Measurements from ENCODE around the gene TMEM86B. TPM values are rescaled to one million over a fixed set of nuclear protein-coding genes. Genes with fewer than 3 reads are reported as not detected.
"Not testable (repeated sequence)": the region's sequence is repeated elsewhere in the genome, so short reads cannot be mapped to it uniquely, and the experiment has no call there.

The TMEM86B gene
- total RNA-seq, 1 donor from 2014 or later: 2.9 TPM

GRCh38 chr19:55209693-55210472, 18.7 kb downstream of the TMEM86B start:
- no peaks in the 10 kb centered on the region for H3K36me3 ChIP-seq
- intact Hi-C loops (cut with DNase I): no loop called here
- peaks cover 9% of the 10 kb centered on the region for H3K4me1 ChIP-seq
- H3K27me3 ChIP-seq: no peaks in the 10 kb centered on the region
- H3K27ac ChIP-seq: no peak overlapping the region
- DNase-seq (ENCODE audit: extremely low spot score in 2 of 2): no peak
- no peaks in the 10 kb centered on the region for H3K9me3 ChIP-seq
- no peak for TF ChIP-seq POLR2AphosphoS5 (IDR thresholded peaks at IDR 0.05; ENCODE audit: insufficient read depth in 1 of 2, low read depth in 1 of 2)
- TF ChIP-seq CTCF (IDR thresholded peaks at IDR 0.05): no peak
- TF ChIP-seq POLR2A (IDR thresholded peaks at IDR 0.05): no peak
- H3K4me3 ChIP-seq: no peak overlapping the region

- Histone ChIP-seq H3K4me3 (no peak within 1 kb of the TSS), H3K9me3 (no peaks in the 10 kb centered on the region), H3K27me3 (no peaks in the 10 kb centered on the region), H3K36me3 (no peaks in the 10 kb centered on the region), H3K27ac (no peak within 1 kb of the TSS), H3K4me1 (peaks cover 9% of the 10 kb centered on the region)
- DNase-seq (ENCODE audit: extremely low spot score in 2 of 2): no peak
- no peak for TF ChIP-seq CTCF (IDR thresholded peaks at IDR 0.05)
- no peak for TF ChIP-seq POLR2A (IDR thresholded peaks at IDR 0.05)
- TF ChIP-seq POLR2AphosphoS5 (IDR thresholded peaks at IDR 0.05; ENCODE audit: insufficient read depth in 1 of 2, low read depth in 1 of 2): no peak
- intact Hi-C loops (cut with DNase I): no loop called here
Measured at GRCh38 chr19:55208880-55209692, 19.5 kb downstream of the TMEM86B start, which contains the start of gene PTPRH. TSS of gene PTPRH (minus strand) at chr19:55209501. CDS start at chr19:55209433, 68 bp downstream.

- intact Hi-C loops (cut with DNase I): no loop called here
- Histone ChIP-seq H3K4me3 (peak overlapping the region in 1 of 2 donors; percentile 8), H3K4me1 (peaks cover 9% of the 10 kb centered on the region), H3K36me3 (no peaks in the 10 kb centered on the region), H3K27ac (no peak overlapping the region), H3K27me3 (no peaks in the 10 kb centered on the region), H3K9me3 (no peaks in the 10 kb centered on the region)
- DNase-seq (ENCODE audit: extremely low spot score in 2 of 2): no peak
- TF ChIP-seq POLR2AphosphoS5 (IDR thresholded peaks at IDR 0.05; ENCODE audit: insufficient read depth in 1 of 2, low read depth in 1 of 2): peak in 1 of 2 donors; percentile 72
- no peak for TF ChIP-seq POLR2A (IDR thresholded peaks at IDR 0.05)
Measured at GRCh38 chr19:55206664-55207500, 21.7 kb downstream of the TMEM86B start.

GRCh38 chr19:55202199-55202598, 26.4 kb downstream of the TMEM86B start:
- H3K4me3 ChIP-seq; H3K27ac ChIP-seq; intact Hi-C loops (cut with DNase I); H3K9me3 ChIP-seq; H3K4me1 ChIP-seq; H3K36me3 ChIP-seq; H3K27me3 ChIP-seq; DNase-seq (ENCODE audit: extremely low spot score in 2 of 2): not testable (repeated sequence)

- Histone ChIP-seq H3K4me3 (no peak overlapping the region), H3K4me1 (no peaks in the 10 kb centered on the region), H3K27me3 (no peaks in the 10 kb centered on the region), H3K36me3 (no peaks in the 10 kb centered on the region), H3K9me3 (no peaks in the 10 kb centered on the region), H3K27ac (no peak overlapping the region)
- intact Hi-C loops (cut with DNase I): no loop called here
- no peak for TF ChIP-seq POLR2AphosphoS5 (IDR thresholded peaks at IDR 0.05; ENCODE audit: insufficient read depth in 1 of 2, low read depth in 1 of 2)
- TF ChIP-seq POLR2A (IDR thresholded peaks at IDR 0.05): no peak
- no peak for TF ChIP-seq CTCF (IDR thresholded peaks at IDR 0.05)
- no peak for DNase-seq (ENCODE audit: extremely low spot score in 2 of 2)
Measured at GRCh38 chr19:55199620-55200204, 28.9 kb downstream of the TMEM86B start.

Data from vagina (tissue), 2 donors.